Measurements from ENCODE around the gene ZNF275.

- TF ChIP-seq, protein P1, sequence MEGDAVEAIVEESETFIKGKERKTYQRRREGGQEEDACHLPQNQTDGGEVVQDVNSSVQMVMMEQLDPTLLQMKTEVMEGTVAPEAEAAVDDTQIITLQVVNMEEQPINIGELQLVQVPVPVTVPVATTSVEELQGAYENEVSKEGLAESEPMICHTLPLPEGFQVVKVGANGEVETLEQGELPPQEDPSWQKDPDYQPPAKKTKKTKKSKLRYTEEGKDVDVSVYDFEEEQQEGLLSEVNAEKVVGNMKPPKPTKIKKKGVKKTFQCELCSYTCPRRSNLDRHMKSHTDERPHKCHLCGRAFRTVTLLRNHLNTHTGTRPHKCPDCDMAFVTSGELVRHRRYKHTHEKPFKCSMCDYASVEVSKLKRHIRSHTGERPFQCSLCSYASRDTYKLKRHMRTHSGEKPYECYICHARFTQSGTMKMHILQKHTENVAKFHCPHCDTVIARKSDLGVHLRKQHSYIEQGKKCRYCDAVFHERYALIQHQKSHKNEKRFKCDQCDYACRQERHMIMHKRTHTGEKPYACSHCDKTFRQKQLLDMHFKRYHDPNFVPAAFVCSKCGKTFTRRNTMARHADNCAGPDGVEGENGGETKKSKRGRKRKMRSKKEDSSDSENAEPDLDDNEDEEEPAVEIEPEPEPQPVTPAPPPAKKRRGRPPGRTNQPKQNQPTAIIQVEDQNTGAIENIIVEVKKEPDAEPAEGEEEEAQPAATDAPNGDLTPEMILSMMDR (IDR thresholded peaks at IDR 0.05; ENCODE audit: low read depth, low read length, missing input control): no peak
- TF ChIP-seq RAD21 (IDR thresholded peaks at IDR 0.05): no peak
- TF ChIP-seq TAF1 (conservative IDR thresholded peaks at IDR 0.05): no peak
- TF ChIP-seq ZBTB33 (IDR thresholded peaks at IDR 0.05): no peak
- no peak for TF ChIP-seq MAX (IDR thresholded peaks at IDR 0.05)
- TF ChIP-seq JUND (IDR thresholded peaks at IDR 0.05): no peak
- no peak for TF ChIP-seq SP1 (IDR thresholded peaks at IDR 0.05)
- TF ChIP-seq, protein P2, sequence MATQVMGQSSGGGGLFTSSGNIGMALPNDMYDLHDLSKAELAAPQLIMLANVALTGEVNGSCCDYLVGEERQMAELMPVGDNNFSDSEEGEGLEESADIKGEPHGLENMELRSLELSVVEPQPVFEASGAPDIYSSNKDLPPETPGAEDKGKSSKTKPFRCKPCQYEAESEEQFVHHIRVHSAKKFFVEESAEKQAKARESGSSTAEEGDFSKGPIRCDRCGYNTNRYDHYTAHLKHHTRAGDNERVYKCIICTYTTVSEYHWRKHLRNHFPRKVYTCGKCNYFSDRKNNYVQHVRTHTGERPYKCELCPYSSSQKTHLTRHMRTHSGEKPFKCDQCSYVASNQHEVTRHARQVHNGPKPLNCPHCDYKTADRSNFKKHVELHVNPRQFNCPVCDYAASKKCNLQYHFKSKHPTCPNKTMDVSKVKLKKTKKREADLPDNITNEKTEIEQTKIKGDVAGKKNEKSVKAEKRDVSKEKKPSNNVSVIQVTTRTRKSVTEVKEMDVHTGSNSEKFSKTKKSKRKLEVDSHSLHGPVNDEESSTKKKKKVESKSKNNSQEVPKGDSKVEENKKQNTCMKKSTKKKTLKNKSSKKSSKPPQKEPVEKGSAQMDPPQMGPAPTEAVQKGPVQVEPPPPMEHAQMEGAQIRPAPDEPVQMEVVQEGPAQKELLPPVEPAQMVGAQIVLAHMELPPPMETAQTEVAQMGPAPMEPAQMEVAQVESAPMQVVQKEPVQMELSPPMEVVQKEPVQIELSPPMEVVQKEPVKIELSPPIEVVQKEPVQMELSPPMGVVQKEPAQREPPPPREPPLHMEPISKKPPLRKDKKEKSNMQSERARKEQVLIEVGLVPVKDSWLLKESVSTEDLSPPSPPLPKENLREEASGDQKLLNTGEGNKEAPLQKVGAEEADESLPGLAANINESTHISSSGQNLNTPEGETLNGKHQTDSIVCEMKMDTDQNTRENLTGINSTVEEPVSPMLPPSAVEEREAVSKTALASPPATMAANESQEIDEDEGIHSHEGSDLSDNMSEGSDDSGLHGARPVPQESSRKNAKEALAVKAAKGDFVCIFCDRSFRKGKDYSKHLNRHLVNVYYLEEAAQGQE (IDR thresholded peaks at IDR 0.05): no peak
These were observed 44.7 kb downstream of the ZNF275 start for GRCh38 chrX:153378607-153379006.

Measured in liver (tissue), 3 donors.